ENCODE results near the gene BTBD9. TPM values are rescaled to one million over a fixed set of nuclear protein-coding genes. Genes with fewer than 3 reads are reported as not detected.
A peak's percentile ranks its signal among the peaks of the same experiment; 100 is the strongest.
"Not testable (repeated sequence)": the region's sequence is repeated elsewhere in the genome, so short reads cannot be mapped to it uniquely, and the experiment has no call there.

Gene BTBD9
- polyA plus RNA-seq, 1 donor, result 7.7 TPM

DNA sequence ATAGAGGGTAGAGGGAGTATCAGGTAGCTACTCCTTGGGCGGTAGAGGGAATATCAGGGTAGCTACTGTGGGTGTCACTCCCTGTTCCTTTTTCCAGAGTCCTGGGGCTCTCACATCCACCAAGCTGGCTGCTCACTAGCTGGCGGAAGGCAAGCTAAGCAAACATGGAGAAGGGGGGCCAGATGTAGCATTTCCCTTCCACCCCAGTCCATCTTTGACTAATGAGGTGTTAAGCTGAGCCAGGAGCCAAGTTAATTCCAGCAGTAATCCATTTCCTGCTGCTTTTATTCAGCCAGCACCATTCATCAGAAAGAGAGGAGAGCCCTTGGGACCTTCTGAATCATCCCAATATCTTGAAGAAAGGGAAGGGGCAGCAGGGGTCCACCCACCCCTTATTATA lies 490.2 kb downstream of the BTBD9 start:
- DNase-seq (ENCODE audit: low read depth), result no peak

- no peak for DNase-seq (ENCODE audit: low read depth)
These were observed 491.1 kb downstream of the BTBD9 start for GRCh38 chr6:38148606-38149005.

DNA sequence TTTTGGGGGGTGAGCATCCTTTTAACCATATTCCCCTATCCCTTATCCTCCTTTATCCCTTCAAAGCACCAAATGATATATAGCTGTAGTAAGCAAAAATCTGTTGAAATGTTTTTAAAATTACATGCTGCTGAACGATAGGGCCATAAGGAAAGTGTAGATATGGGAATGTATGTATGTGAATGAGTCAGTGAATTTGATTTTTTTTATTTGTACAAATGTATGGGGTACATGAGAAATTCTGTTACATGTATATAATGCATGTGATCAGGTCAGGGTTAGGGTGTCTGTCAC lies 493.0 kb downstream of the BTBD9 start:
- DNase-seq (ENCODE audit: low read depth), result no peak

GRCh38 chr6:38146021-38146733 lies 493.6 kb downstream of the BTBD9 start:
- DNase-seq (ENCODE audit: low read depth), result no peak

- DNase-seq (ENCODE audit: low read depth), result no peak
These were observed 495.3 kb downstream of the BTBD9 start for GRCh38 chr6:38144365-38144945.

DNA sequence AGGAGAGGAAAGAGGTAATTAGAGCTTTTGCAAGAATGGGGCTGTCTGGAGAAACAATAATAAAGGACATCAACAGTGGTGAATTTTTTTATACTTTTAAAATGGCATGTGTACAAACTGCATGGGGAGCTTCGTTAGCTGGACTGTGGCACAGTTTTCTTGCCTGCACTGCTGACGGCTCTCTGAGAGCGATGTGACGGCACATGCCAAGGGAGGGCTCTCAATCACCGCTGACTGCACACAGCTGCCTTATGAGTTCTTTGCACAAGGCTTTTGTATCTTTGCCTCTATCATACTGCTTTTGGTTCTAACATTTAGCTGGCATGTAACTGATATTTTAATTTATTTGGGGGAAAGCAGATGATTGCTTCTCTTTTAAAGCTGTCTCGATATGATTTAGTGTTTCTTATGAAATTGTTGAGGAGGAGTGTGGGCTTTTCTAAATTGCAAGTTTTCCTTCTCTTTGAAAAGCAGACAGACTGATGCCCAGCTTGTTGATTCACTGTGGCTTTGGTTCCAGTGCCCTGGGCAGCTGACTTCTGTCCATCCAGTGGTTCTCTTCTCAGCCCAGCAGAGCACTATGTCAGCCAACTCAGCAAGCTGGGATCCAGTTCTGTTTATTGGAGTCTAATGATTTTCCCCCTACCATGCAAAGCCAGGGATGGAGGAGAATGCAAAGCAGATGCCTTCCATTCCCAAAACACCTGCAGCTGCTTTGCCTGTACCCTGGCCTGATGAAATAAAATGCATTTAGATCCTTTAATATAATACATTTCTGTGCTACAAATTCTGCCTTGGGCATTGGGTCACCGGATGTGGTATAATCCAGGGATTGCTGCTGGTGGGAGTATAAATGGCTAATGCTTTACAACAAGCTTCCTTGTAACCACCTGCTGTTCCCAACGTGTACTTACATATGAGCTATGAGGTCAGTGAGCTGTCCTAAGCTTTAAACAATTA lies 496.3 kb downstream of the BTBD9 start:
- no peak for DNase-seq (ENCODE audit: low read depth)

DNA sequence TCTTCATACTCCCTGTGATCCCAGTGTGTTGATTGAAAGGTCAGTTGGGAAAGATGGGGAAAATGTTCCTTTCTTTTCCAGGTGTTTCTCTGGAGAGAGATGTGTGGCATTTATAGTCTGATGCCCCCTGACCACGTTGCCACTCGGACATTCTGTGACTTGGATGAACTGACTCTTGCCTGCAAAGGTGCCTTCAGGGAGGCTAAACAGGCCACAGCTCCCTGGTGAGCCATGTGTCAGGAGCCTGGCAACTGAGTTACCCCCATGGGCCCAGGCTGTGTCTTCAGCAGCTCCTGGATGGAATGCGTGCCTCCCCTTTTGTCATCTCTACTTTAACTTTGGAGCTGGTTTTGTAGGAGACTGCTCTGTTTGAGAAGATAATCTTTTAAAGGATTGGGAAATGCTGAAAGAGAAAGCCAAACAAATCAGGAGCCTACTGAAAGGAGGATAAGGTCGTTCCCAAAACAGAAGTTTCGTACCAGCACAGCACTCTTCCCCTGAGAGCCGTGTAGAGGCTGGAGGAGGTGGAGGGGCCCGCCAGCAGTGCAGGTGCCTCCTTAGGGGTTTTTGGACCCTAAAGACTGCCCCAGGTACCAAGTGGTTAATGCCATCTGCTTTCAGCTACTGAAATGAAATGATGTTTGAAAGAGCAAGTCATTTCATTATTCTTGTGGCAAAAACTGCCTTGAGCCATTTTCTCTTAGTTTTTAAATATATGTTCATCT lies 497.4 kb downstream of the BTBD9 start:
- DNase-seq (ENCODE audit: low read depth), result no peak

DNA sequence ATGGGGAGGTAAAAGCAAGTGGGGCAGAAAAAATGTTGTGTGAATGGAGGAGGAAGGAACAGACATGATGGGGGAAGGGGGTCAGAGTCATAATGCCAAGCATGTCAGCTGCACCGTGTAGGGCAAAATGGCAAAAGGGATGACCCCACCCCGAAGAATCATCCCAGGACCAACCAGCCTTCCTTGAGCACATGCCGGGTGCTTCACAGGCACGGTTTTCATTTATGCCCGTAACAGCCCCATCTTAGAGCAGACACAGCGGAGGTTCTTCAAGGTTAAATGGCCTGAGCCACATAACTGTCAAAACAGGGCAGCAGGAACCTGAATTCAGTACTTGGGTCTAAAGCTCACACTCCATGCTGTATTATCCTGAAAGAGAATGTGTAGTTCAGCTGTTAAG lies 498.0 kb downstream of the BTBD9 start:
- no peak for DNase-seq (ENCODE audit: low read depth)

- no peak for DNase-seq (ENCODE audit: low read depth)
These were observed 498.6 kb downstream of the BTBD9 start for GRCh38 chr6:38141085-38141484.

GRCh38 chr6:38138374-38138773 lies 501.4 kb downstream of the BTBD9 start:
- DNase-seq (ENCODE audit: low read depth), result no peak

- DNase-seq (ENCODE audit: low read depth), result no peak
These were observed 502.0 kb downstream of the BTBD9 start for GRCh38 chr6:38137608-38138265.

DNA sequence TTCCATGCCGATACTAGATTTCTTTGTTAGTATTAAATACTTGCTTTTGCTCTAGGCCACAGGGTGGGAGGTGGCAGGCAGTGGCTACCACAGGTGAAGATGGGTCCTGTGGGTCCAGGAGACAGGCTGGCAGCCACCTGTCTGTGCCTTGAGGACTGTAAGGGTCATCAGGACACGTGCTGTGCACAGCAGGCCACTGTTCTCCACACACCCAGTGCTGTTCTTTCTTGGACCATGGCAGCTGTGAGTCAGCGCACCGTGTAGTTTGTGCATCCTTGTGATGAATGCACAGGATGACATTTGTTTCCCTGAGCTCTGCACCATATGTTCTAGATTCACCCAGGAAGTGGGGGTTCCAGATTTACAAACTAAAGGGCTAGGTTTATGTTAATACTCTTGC lies 503.2 kb downstream of the BTBD9 start:
- no peak for DNase-seq (ENCODE audit: low read depth)

DNA sequence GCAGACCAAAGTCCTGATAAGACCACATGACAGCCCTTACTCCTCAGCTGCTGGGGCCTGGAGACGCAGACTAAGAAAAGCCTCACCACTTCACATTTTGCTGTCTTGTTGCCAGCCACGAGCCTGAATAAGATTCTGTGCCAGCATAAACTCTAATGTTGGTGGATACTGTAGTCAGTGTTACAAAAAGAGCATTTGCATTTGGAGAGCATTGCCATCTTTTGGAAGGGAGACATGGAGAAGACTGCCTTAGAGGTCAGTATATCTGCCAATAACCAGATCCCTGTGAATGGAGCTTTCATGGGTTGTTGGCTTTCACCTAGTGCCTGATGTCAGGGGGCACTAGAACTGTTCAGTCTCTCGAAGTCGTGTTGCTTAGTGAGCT lies 505.0 kb downstream of the BTBD9 start:
- no peak for DNase-seq (ENCODE audit: low read depth)

- no peak for DNase-seq (ENCODE audit: low read depth)
These were observed 505.6 kb downstream of the BTBD9 start for GRCh38 chr6:38133932-38134703.

GRCh38 chr6:38131527-38131965 lies 508.2 kb downstream of the BTBD9 start:
- peak; percentile 40 for DNase-seq (ENCODE audit: low read depth)

- DNase-seq (ENCODE audit: low read depth), result no peak
These were observed 512.4 kb downstream of the BTBD9 start for GRCh38 chr6:38127284-38127683.

DNA sequence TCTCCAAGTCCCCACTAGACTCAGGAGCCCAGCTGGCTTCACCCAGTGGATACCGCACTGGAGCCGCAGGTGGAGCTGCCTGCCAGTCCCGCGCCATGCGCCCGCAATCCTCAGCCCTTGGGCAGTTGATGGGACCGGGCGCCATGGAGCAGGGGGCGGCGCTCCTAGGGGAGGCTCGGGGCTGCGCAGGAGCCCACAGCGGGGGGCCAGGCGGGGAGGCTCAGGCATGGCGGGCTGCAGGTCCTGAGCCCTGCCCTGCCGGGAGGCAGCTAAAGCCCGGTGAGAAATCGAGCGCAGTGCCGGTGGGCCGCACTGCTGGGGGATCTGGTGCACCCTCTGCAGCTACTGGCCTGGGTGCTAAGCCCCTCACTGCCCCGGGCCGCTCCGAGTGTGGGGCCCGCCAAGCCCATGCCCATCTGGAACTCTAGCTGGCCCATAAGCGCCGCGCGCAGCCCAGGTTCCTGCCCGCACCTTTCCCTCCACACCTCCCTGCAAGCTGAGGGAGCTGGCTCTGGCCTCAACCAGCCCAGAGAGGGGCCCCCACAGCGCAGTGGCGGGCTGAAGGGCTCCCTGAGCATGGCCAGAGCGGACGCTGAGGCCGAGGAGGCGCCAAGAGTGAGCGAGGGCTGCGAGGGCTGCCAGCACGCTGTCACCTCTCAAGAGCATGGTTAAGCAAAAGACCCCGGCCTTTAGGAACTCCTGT lies 515.4 kb downstream of the BTBD9 start:
- DNase-seq (ENCODE audit: low read depth), result not testable (repeated sequence)

DNA sequence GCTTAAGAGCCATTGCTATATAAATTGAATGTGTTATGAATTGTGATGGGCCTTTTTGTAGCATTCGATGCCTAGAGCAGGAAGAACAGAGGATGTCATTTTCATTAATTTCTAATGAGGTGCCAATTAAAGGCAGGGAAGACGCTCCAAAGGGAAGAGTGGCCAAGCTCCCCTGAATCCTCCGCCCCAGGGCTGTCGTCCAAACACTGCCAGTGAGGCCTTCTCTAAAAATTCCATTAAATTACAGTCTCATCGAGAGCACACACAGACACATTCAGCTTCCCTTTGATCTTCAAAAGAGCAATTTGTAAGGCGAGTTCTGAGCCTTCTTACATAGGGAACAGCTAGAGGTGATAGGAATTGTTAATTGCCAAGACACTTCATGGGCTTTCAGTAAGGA lies 520.2 kb downstream of the BTBD9 start:
- DNase-seq (ENCODE audit: low read depth), result no peak

DNA sequence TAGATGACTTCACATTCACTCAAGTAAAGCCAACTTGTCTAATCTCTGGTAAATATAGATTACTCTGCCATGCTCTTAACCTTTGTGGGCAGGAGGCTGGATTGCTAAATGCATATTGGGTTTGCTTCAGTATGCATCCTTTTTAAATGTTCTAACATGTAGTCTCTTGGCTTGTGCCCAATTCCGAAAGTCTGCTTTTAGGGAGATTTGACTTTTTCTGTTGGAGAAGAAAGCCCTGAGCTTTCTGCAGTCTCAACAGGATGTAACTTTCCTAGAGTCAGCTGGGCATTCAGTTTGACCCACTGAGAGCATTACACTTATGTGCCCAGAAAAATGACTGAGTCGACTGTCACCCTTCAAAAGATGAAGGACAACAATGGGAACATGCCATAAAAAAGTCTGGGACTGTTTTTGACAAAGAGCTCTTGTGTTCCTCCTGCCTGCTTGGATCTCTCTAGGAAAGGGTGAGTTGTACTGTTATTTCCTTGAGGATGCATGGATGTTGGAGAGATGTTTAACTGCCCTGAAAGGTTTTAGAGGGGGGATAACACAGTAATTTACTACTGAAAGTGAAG lies 520.9 kb downstream of the BTBD9 start:
- DNase-seq (ENCODE audit: low read depth), result no peak
